ENCODE results near the gene ARHGEF7.
"Not testable (repeated sequence)": the region's sequence is repeated elsewhere in the genome, so short reads cannot be mapped to it uniquely, and the experiment has no call there.

The ARHGEF7 gene

GRCh38 chr13:111083693-111084092, 31.4 kb upstream of the ARHGEF7 start:
- not testable (repeated sequence) for H3K27ac ChIP-seq (ENCODE audit: low read depth, low read length); H2AFZ ChIP-seq (ENCODE audit: low read depth, low read length, severe bottlenecking); H3K79me2 ChIP-seq (ENCODE audit: insufficient read depth, low read length); H3K9me3 ChIP-seq (ENCODE audit: insufficient read depth, low read length); H3F3A ChIP-seq (ENCODE audit: insufficient read depth); H3K4me3 ChIP-seq (ENCODE audit: insufficient read depth, low read length, poor library complexity, severe bottlenecking); H3K36me3 ChIP-seq (ENCODE audit: low read length); H3K9me2 ChIP-seq (replicated peaks; ENCODE audit: insufficient read depth, low read length); H3K4me2 ChIP-seq (ENCODE audit: low read depth, low read length, poor library complexity, severe bottlenecking); H3K27me3 ChIP-seq (ENCODE audit: low read length); H3K9ac ChIP-seq (ENCODE audit: low read length); H4K20me1 ChIP-seq (ENCODE audit: low read depth, low read length)

- Histone ChIP-seq H3K27ac (ENCODE audit: low read depth, low read length) (no peak overlapping the region), H3K79me2 (ENCODE audit: insufficient read depth, low read length) (no peaks in the 10 kb centered on the region), H2AFZ (ENCODE audit: low read depth, low read length, severe bottlenecking) (no peak overlapping the region), H3F3A (ENCODE audit: insufficient read depth) (no peaks in the 10 kb centered on the region), H4K20me1 (ENCODE audit: low read depth, low read length) (no peaks in the 10 kb centered on the region), H3K27me3 (ENCODE audit: low read length) (no peaks in the 10 kb centered on the region), H3K4me3 (ENCODE audit: insufficient read depth, low read length, poor library complexity, severe bottlenecking) (no peak overlapping the region), H3K9ac (ENCODE audit: low read length) (no peak overlapping the region), H3K4me2 (ENCODE audit: low read depth, low read length, poor library complexity, severe bottlenecking) (no peak overlapping the region), H3K9me3 (ENCODE audit: insufficient read depth, low read length) (no peaks in the 10 kb centered on the region), H3K9me2 (replicated peaks; ENCODE audit: insufficient read depth, low read length) (no peaks in the 10 kb centered on the region), H3K36me3 (ENCODE audit: low read length) (no peaks in the 10 kb centered on the region)
- TF ChIP-seq CTCF (IDR thresholded peaks at IDR 0.05; ENCODE audit: insufficient read depth, low read length, poor library complexity, severe bottlenecking) (no peak), EZH2phosphoT487 (conservative IDR thresholded peaks at IDR 0.05; ENCODE audit: low read length) (no peak)
These were observed 24.9 kb upstream of the ARHGEF7 start for GRCh38 chr13:111090169-111090568.

GRCh38 chr13:111092685-111093084, 22.4 kb upstream of the ARHGEF7 start:
- Histone ChIP-seq H3K27ac (ENCODE audit: low read depth, low read length) (no peak overlapping the region), H3F3A (ENCODE audit: insufficient read depth) (no peaks in the 10 kb centered on the region), H3K79me2 (ENCODE audit: insufficient read depth, low read length) (no peaks in the 10 kb centered on the region), H3K9ac (ENCODE audit: low read length) (no peak overlapping the region), H2AFZ (ENCODE audit: low read depth, low read length, severe bottlenecking) (no peak overlapping the region), H4K20me1 (ENCODE audit: low read depth, low read length) (no peaks in the 10 kb centered on the region), H3K9me3 (ENCODE audit: insufficient read depth, low read length) (no peaks in the 10 kb centered on the region), H3K4me3 (ENCODE audit: insufficient read depth, low read length, poor library complexity, severe bottlenecking) (no peak overlapping the region), H3K4me2 (ENCODE audit: low read depth, low read length, poor library complexity, severe bottlenecking) (no peak overlapping the region), H3K36me3 (ENCODE audit: low read length) (no peaks in the 10 kb centered on the region), H3K9me2 (replicated peaks; ENCODE audit: insufficient read depth, low read length) (no peaks in the 10 kb centered on the region), H3K27me3 (ENCODE audit: low read length) (no peaks in the 10 kb centered on the region)
- no peak for TF ChIP-seq CTCF (IDR thresholded peaks at IDR 0.05; ENCODE audit: insufficient read depth, low read length, poor library complexity, severe bottlenecking)
- TF ChIP-seq EZH2phosphoT487 (conservative IDR thresholded peaks at IDR 0.05; ENCODE audit: low read length): no peak

- no peak overlapping the region for H3K27ac ChIP-seq (ENCODE audit: low read depth, low read length)
- TF ChIP-seq CTCF (IDR thresholded peaks at IDR 0.05; ENCODE audit: insufficient read depth, low read length, poor library complexity, severe bottlenecking) (no peak), EZH2phosphoT487 (conservative IDR thresholded peaks at IDR 0.05; ENCODE audit: low read length) (no peak)
These were observed 22.0 kb upstream of the ARHGEF7 start for GRCh38 chr13:111093136-111093535.

More at GRCh38 chr13:111093136-111093535, 22.0 kb upstream of the ARHGEF7 start:
- Histone ChIP-seq H3K9me3 (ENCODE audit: insufficient read depth, low read length) (no peaks in the 10 kb centered on the region), H3K9ac (ENCODE audit: low read length) (no peak overlapping the region), H3K4me2 (ENCODE audit: low read depth, low read length, poor library complexity, severe bottlenecking) (no peak overlapping the region), H3K9me2 (replicated peaks; ENCODE audit: insufficient read depth, low read length) (no peaks in the 10 kb centered on the region), H2AFZ (ENCODE audit: low read depth, low read length, severe bottlenecking) (no peak overlapping the region), H3K36me3 (ENCODE audit: low read length) (no peaks in the 10 kb centered on the region), H3K79me2 (ENCODE audit: insufficient read depth, low read length) (no peaks in the 10 kb centered on the region), H3K4me3 (ENCODE audit: insufficient read depth, low read length, poor library complexity, severe bottlenecking) (no peak overlapping the region), H4K20me1 (ENCODE audit: low read depth, low read length) (no peaks in the 10 kb centered on the region), H3K27me3 (ENCODE audit: low read length) (no peaks in the 10 kb centered on the region), H3F3A (ENCODE audit: insufficient read depth) (no peaks in the 10 kb centered on the region)

Measured in SU-DHL-6 (cell line).